22Rv1 (cell line): ENCODE results near the gene CCT6B.

Experiments
- ZFX ChIP-seq: fragments of 450-650 bp; IDR thresholded peaks from 2 replicates; pipeline ENCODE4 v1.6.1; 2017; ENCODE audit warnings: antibody characterized with exemption, borderline replicate concordance
- TF ChIP-seq, protein P1 (sequence below): fragments of 450-650 bp; IDR thresholded peaks from 2 replicates; pipeline ENCODE4 v1.5.1; 2017; ENCODE audit warnings: mild to moderate bottlenecking

DNA sequence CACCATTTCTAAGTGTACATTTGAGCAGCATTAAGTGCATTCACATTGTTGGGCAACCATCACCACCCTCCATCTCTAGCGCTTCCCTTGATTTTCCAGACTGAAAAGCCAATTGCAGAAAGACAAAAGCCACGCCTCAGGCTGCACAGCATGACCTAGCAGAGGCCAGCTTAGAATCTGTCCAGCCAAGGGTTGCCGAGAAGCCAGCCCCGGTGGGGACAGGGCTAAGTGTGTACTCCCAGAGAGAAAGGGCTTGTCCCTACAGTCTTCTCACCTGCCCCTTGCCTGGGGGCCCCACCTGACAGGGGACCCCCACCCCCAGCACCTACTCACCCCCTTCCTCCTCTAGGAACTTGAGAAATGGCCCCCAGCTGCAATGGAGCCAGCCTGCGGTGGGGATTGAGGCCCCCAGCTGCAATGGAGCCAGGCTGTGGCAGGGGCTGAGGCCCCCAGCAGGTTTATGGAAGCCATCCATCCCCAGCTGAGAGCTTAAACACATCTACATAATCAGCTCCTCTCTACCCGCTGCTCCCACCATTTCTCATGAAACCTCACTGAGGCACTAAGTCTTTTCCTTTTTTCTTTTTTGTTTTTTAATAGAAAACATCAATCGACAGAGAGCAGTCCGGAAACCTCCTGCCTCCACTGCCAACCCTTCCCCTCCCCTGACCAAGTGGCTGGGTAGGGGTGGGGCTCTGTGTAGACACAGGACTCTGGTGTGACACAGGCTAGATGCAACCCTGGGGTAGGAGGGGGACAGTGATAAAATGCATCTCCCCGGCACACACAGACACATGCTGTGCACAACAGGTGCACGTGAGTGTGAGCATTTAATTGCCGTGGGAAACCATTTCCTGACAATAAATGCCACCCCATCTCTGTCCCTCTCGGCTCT lies 77.9 kb downstream of the CCT6B start:
- TF ChIP-seq, protein P1, sequence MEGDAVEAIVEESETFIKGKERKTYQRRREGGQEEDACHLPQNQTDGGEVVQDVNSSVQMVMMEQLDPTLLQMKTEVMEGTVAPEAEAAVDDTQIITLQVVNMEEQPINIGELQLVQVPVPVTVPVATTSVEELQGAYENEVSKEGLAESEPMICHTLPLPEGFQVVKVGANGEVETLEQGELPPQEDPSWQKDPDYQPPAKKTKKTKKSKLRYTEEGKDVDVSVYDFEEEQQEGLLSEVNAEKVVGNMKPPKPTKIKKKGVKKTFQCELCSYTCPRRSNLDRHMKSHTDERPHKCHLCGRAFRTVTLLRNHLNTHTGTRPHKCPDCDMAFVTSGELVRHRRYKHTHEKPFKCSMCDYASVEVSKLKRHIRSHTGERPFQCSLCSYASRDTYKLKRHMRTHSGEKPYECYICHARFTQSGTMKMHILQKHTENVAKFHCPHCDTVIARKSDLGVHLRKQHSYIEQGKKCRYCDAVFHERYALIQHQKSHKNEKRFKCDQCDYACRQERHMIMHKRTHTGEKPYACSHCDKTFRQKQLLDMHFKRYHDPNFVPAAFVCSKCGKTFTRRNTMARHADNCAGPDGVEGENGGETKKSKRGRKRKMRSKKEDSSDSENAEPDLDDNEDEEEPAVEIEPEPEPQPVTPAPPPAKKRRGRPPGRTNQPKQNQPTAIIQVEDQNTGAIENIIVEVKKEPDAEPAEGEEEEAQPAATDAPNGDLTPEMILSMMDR, result no peak
- no peak for TF ChIP-seq ZFX
